ENCODE data around the gene LRTM2. TPM values are rescaled to one million over a fixed set of nuclear protein-coding genes. Genes with fewer than 3 reads are reported as not detected.

The LRTM2 gene
- polyA plus RNA-seq, 1 donor from 2014 or later, result 2.4 TPM

DNA sequence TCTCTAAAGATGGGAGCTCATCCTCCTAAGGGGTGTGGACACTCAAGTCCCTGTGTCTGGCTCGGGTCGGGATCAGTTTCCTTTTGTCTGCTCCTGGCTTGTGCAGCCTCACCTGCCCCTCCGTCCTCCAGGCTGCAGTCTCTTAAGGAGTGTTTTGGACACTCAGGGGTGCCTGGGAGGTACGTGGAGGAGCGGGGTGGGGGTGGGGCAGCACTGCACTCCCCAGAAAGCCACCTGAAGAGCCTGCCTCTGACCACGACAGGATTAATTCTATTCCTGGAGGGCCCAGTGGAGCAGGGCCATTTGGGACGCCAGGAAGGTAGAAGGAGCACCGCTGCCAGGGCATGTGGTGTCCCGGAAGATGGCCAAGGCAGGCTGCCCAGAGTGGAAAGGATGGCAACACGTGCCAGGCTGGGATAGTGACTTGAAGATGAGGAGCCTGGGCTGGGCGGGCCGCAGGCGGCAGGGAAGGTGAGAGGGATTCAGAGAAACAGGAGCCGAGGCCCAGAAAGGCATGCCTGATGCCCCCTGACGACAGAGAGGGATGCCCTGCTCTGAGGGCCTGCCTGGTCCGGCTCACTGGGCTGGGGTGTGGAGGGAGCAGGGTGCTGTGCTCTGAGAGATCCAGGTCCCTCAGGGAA, 14.8 kb upstream of the LRTM2 start:
- Histone ChIP-seq H3K27ac (ENCODE audit: low read length) (no peak overlapping the region), H3F3A (ENCODE audit: insufficient read depth, low read length, poor library complexity, severe bottlenecking) (no peaks in the 10 kb centered on the region), H3K36me3 (ENCODE audit: insufficient read depth, low read length) (no peaks in the 10 kb centered on the region), H3K27me3 (ENCODE audit: insufficient read depth, low read depth, low read length) (no peaks in the 10 kb centered on the region), H3K79me2 (replicated peaks; ENCODE audit: insufficient read depth, low read length) (no peaks in the 10 kb centered on the region), H3K9me3 (ENCODE audit: low read length) (no peaks in the 10 kb centered on the region), H2AFZ (ENCODE audit: low read depth, low read length) (no peak overlapping the region), H3K9ac (ENCODE audit: low read length) (no peak overlapping the region), H4K20me1 (ENCODE audit: insufficient read depth) (no peaks in the 10 kb centered on the region), H3K9me2 (ENCODE audit: insufficient read depth, low read length) (no peaks in the 10 kb centered on the region), H3K4me2 (ENCODE audit: low read length) (no peak overlapping the region), H3K4me3 (ENCODE audit: low read length) (no peak overlapping the region)
- TF ChIP-seq MXI1 (conservative IDR thresholded peaks at IDR 0.05; ENCODE audit: poor library complexity, severe bottlenecking), result no peak
- TF ChIP-seq POLR2AphosphoS5 (IDR thresholded peaks at IDR 0.05), result no peak
- no peak for TF ChIP-seq EZH2 (IDR thresholded peaks at IDR 0.05; ENCODE audit: borderline replicate concordance, insufficient read depth, low read length, poor library complexity, severe bottlenecking)
- no peak for TF ChIP-seq EP300 (conservative IDR thresholded peaks at IDR 0.05; ENCODE audit: poor library complexity, severe bottlenecking)
- no peak for TF ChIP-seq TAF1 (IDR thresholded peaks at IDR 0.05; ENCODE audit: low read depth)
- no peak for TF ChIP-seq RAD21 (conservative IDR thresholded peaks at IDR 0.05)
- TF ChIP-seq, protein P1, sequence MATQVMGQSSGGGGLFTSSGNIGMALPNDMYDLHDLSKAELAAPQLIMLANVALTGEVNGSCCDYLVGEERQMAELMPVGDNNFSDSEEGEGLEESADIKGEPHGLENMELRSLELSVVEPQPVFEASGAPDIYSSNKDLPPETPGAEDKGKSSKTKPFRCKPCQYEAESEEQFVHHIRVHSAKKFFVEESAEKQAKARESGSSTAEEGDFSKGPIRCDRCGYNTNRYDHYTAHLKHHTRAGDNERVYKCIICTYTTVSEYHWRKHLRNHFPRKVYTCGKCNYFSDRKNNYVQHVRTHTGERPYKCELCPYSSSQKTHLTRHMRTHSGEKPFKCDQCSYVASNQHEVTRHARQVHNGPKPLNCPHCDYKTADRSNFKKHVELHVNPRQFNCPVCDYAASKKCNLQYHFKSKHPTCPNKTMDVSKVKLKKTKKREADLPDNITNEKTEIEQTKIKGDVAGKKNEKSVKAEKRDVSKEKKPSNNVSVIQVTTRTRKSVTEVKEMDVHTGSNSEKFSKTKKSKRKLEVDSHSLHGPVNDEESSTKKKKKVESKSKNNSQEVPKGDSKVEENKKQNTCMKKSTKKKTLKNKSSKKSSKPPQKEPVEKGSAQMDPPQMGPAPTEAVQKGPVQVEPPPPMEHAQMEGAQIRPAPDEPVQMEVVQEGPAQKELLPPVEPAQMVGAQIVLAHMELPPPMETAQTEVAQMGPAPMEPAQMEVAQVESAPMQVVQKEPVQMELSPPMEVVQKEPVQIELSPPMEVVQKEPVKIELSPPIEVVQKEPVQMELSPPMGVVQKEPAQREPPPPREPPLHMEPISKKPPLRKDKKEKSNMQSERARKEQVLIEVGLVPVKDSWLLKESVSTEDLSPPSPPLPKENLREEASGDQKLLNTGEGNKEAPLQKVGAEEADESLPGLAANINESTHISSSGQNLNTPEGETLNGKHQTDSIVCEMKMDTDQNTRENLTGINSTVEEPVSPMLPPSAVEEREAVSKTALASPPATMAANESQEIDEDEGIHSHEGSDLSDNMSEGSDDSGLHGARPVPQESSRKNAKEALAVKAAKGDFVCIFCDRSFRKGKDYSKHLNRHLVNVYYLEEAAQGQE (IDR thresholded peaks at IDR 0.05; ENCODE audit: borderline replicate concordance), result no peak
- no peak for TF ChIP-seq SMC3 (conservative IDR thresholded peaks at IDR 0.05; ENCODE audit: poor library complexity)
- TF ChIP-seq, protein P2, sequence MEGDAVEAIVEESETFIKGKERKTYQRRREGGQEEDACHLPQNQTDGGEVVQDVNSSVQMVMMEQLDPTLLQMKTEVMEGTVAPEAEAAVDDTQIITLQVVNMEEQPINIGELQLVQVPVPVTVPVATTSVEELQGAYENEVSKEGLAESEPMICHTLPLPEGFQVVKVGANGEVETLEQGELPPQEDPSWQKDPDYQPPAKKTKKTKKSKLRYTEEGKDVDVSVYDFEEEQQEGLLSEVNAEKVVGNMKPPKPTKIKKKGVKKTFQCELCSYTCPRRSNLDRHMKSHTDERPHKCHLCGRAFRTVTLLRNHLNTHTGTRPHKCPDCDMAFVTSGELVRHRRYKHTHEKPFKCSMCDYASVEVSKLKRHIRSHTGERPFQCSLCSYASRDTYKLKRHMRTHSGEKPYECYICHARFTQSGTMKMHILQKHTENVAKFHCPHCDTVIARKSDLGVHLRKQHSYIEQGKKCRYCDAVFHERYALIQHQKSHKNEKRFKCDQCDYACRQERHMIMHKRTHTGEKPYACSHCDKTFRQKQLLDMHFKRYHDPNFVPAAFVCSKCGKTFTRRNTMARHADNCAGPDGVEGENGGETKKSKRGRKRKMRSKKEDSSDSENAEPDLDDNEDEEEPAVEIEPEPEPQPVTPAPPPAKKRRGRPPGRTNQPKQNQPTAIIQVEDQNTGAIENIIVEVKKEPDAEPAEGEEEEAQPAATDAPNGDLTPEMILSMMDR (IDR thresholded peaks at IDR 0.05; ENCODE audit: poor library complexity, severe bottlenecking), result no peak

DNA sequence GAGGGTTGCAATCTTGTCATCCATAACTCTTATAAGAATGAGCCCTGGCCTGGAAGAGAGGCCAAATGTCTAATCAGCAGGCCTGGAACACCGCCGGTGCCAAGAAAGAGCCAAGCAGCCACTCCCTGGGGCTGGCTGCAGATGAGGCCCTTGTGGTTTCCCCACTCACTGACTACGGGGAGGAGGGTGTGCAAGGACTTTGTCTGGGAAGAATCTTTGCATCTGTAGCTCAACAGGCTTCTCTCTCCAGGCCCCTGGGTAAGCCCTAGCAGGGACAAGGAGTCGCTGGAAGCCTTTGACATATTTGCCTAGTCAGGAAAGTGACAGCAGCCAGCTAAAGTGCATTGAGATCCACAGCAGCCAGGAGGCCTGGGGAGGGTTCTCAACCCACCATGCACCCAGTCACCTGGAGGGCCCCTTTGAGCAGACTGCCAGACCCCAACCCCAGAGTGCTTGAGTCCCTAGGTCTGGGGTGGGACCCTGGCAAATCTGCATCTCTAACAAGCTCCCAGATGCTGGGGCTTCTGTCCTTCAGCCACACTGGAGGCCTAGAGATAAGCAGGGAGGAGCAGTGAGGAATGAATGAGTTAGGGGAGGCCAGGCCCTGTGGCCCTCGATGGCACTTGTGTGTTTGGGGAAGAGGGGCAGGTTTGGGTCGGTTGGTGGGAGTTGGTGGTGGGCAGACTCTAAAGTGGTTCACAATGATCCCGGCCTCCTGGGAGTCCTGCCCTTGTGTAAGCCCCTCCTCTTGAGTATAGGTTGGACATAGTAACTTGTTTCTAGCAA, 13.9 kb upstream of the LRTM2 start:
- Histone ChIP-seq H3K36me3 (ENCODE audit: insufficient read depth, low read length) (no peaks in the 10 kb centered on the region), H3K9me2 (ENCODE audit: insufficient read depth, low read length) (no peaks in the 10 kb centered on the region), H4K20me1 (ENCODE audit: insufficient read depth) (no peaks in the 10 kb centered on the region), H3K4me3 (ENCODE audit: low read length) (no peak overlapping the region), H2AFZ (ENCODE audit: low read depth, low read length) (no peak overlapping the region), H3K9me3 (ENCODE audit: low read length) (no peaks in the 10 kb centered on the region), H3K27ac (ENCODE audit: low read length) (no peak overlapping the region), H3K9ac (ENCODE audit: low read length) (no peak overlapping the region), H3K4me2 (ENCODE audit: low read length) (no peak overlapping the region), H3K27me3 (ENCODE audit: insufficient read depth, low read depth, low read length) (no peaks in the 10 kb centered on the region), H3K79me2 (replicated peaks; ENCODE audit: insufficient read depth, low read length) (no peaks in the 10 kb centered on the region), H3F3A (ENCODE audit: insufficient read depth, low read length, poor library complexity, severe bottlenecking) (no peaks in the 10 kb centered on the region)
- TF ChIP-seq RAD21 (conservative IDR thresholded peaks at IDR 0.05) (no peak), EZH2 (IDR thresholded peaks at IDR 0.05; ENCODE audit: borderline replicate concordance, insufficient read depth, low read length, poor library complexity, severe bottlenecking) (no peak), SMC3 (conservative IDR thresholded peaks at IDR 0.05; ENCODE audit: poor library complexity) (no peak), MXI1 (conservative IDR thresholded peaks at IDR 0.05; ENCODE audit: poor library complexity, severe bottlenecking) (no peak), TAF1 (IDR thresholded peaks at IDR 0.05; ENCODE audit: low read depth) (no peak), EP300 (conservative IDR thresholded peaks at IDR 0.05; ENCODE audit: poor library complexity, severe bottlenecking) (no peak), POLR2AphosphoS5 (IDR thresholded peaks at IDR 0.05) (no peak)
- TF ChIP-seq, protein P2 (IDR thresholded peaks at IDR 0.05; ENCODE audit: poor library complexity, severe bottlenecking), result no peak
- TF ChIP-seq, protein P1 (IDR thresholded peaks at IDR 0.05; ENCODE audit: borderline replicate concordance), result no peak
